KMS-11 (cell line): ENCODE results near the gene CEP63.

Experiments used
- H2AFZ ChIP-seq: fragments of 200-600 bp; sonication (generic); 2 replicates; pipeline ENCODE4 v1.6.1; 2016; ENCODE audit warnings: antibody characterized with exemption, mixed run types, low read depth
- H3K27ac ChIP-seq: fragments of 200-600 bp; sonication (generic); 2 replicates; pipeline ENCODE4 v1.6.1; 2016; ENCODE audit warnings: mild to moderate bottlenecking, mixed run types
- H3K27me3 ChIP-seq: fragments of 200-600 bp; sonication (generic); 2 replicates; pipeline ENCODE4 v1.6.1; 2017; ENCODE audit warnings: mild to moderate bottlenecking, low read depth, mixed run types, moderate library complexity; ENCODE audit not compliant: insufficient read depth
- H3K36me3 ChIP-seq: fragments of 200-600 bp; sonication (generic); 2 replicates; pipeline ENCODE4 v1.6.1; 2017; ENCODE audit warnings: mild to moderate bottlenecking, mixed run types; ENCODE audit not compliant: insufficient read depth
- H3K4me1 ChIP-seq: fragments of 200-600 bp; sonication (generic); 2 replicates; pipeline ENCODE4 v1.6.1; 2016; ENCODE audit warnings: mild to moderate bottlenecking, low read depth, mixed run types; ENCODE audit not compliant: poor library complexity, severe bottlenecking
- H3K4me2 ChIP-seq: fragments of 200-600 bp; sonication (generic); 2 replicates; pipeline ENCODE4 v1.7.0; 2016; ENCODE audit warnings: mild to moderate bottlenecking, mixed run types
- H3K4me3 ChIP-seq: fragments of 200-600 bp; sonication (generic); IDR thresholded peaks from 2 replicates; pipeline ENCODE4 v1.6.1; 2017; ENCODE audit warnings: low read depth, low read length, mixed read lengths; ENCODE audit not compliant: insufficient read depth
- H3K79me2 ChIP-seq: fragments of 200-600 bp; sonication (generic); 2 replicates; pipeline ENCODE4 v1.6.1; 2016; ENCODE audit warnings: low read depth, mixed run types; ENCODE audit not compliant: insufficient read depth
- H3K9ac ChIP-seq: fragments of 200-600 bp; sonication (generic); 2 replicates; pipeline ENCODE4 v1.6.1; 2016; ENCODE audit warnings: mild to moderate bottlenecking, mixed run types
- H4K20me1 ChIP-seq: fragments of 200-600 bp; sonication (generic); 2 replicates; pipeline ENCODE4 v1.6.1; 2016; ENCODE audit warnings: mild to moderate bottlenecking, mixed run types; ENCODE audit not compliant: insufficient read depth
- CTCF ChIP-seq: fragments of 200-600 bp; sonication (generic); conservative IDR thresholded peaks from 2 replicates; pipeline ENCODE4 v1.6.1; 2017; ENCODE audit warnings: low read depth, mild to moderate bottlenecking, antibody characterized with exemption, low read length, moderate library complexity, mixed read lengths

CEP63 gene

GRCh38 chr3:134613006-134613520 is 127.2 kb downstream of the CEP63 start:
- Histone ChIP-seq H3K79me2 (no peaks in the 10 kb centered on the region), H3K27ac (no peak overlapping the region), H3K4me1 (no peaks in the 10 kb centered on the region), H3K4me3 (no peak overlapping the region), H2AFZ (no peak overlapping the region), H3K36me3 (no peaks in the 10 kb centered on the region), H3K9ac (no peak overlapping the region), H3K4me2 (no peak overlapping the region), H3K27me3 (no peaks in the 10 kb centered on the region), H4K20me1 (no peaks in the 10 kb centered on the region)
- no peak for TF ChIP-seq CTCF

DNA sequence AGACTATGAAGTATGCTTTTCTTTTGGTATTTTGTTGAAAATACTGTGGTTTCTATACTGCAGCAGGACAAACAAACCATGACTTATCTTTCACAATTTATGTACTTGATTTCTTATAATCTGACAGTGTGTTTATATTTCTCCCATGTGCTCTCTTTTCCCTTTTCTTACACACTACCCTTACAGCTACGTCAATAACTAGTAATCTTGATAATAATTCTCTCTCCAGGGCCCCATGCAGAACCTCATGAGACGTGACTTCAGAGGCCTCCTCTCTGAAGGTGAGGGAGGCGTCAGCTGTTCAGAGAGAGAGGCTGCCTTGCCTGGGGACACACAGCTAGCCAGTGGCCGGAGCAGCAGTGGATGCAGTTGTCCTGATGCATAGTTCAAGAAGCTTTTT is 129.1 kb downstream of the CEP63 start:
- Histone ChIP-seq H3K36me3 (no peaks in the 10 kb centered on the region), H3K27ac (no peak overlapping the region), H4K20me1 (no peaks in the 10 kb centered on the region), H3K4me3 (no peak overlapping the region), H3K27me3 (no peaks in the 10 kb centered on the region), H2AFZ (no peak overlapping the region), H3K4me1 (no peaks in the 10 kb centered on the region), H3K9ac (no peak overlapping the region), H3K79me2 (no peaks in the 10 kb centered on the region), H3K4me2 (no peak overlapping the region)
- no peak for TF ChIP-seq CTCF

DNA sequence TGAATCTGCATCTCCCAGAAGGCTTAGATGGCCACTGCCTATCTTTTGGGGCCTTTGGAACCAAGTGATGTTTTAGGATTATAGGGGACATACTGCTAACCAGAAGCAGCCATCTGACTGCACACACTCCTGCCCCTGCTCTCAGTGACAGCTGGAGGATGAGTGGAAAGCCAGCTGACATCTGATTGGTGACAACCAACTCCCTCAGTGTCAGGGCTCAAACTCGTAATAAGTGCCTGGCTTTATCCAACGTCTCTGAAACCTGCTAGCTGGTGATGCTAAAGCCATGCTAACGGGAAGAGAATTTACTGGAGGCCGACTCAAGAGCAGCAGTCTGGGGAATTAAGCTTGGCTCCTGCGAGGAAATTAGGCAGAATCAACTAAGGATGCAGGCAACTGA is 129.9 kb downstream of the CEP63 start:
- no peak overlapping the region for H2AFZ ChIP-seq
- no peak overlapping the region for H3K27ac ChIP-seq
- H3K36me3 ChIP-seq: no peaks in the 10 kb centered on the region
- no peaks in the 10 kb centered on the region for H3K4me1 ChIP-seq
- no peaks in the 10 kb centered on the region for H3K27me3 ChIP-seq
- H3K4me3 ChIP-seq: no peak overlapping the region
- no peaks in the 10 kb centered on the region for H3K79me2 ChIP-seq
- no peaks in the 10 kb centered on the region for H4K20me1 ChIP-seq
- TF ChIP-seq CTCF: no peak
- no peak overlapping the region for H3K4me2 ChIP-seq
- no peak overlapping the region for H3K9ac ChIP-seq

- no peak for TF ChIP-seq CTCF
- Histone ChIP-seq H3K4me2 (no peak overlapping the region), H3K36me3 (no peaks in the 10 kb centered on the region), H3K79me2 (no peaks in the 10 kb centered on the region), H4K20me1 (no peaks in the 10 kb centered on the region), H2AFZ (no peak overlapping the region), H3K4me3 (no peak overlapping the region), H3K27ac (no peak overlapping the region), H3K27me3 (no peaks in the 10 kb centered on the region), H3K9ac (no peak overlapping the region), H3K4me1 (peaks cover 13% of the 10 kb centered on the region)
Measured at GRCh38 chr3:134617608-134618477, 132.0 kb downstream of the CEP63 start.
